ENCODE data around the gene GGA1. TPM values are rescaled to one million over a fixed set of nuclear protein-coding genes. Genes with fewer than 3 reads are reported as not detected.
A peak's percentile ranks its signal among the peaks of the same experiment; 100 is the strongest.

Gene GGA1
- total RNA-seq, 2 experiments from 2014 or later, result 57.0 to 60.9 TPM

GRCh38 chr22:37638391-37639069 lies 29.9 kb downstream of the GGA1 start:
- H3K27me3 Mint-ChIP-seq, result no peaks in the 10 kb centered on the region
- H3K4me1 Mint-ChIP-seq (ENCODE audit: low read depth), result peaks cover 77% of the 10 kb centered on the region
- H3K4me1 ChIP-seq (ENCODE audit: insufficient read depth, low read length), result peaks cover 90% of the 10 kb centered on the region
- ChIA-PET CTCF (interaction anchor here (7.4 kb wide), 1 partner anchor 42 kb away, joined by 171 read pairs; the partner anchor contains the start of genes LGALS1 and NOL12), POLR2A (interaction anchor here (0.6 to 9.5 kb wide), 8 partner anchors 12 to 509 kb away, joined by 3 to 107 read pairs (median 16); partner anchors contain the start of genes GGA1, LGALS1, NOL12 and PDXP)
- peaks cover 37% of the 10 kb centered on the region for H3K36me3 Mint-ChIP-seq (ENCODE audit: low read depth)
- intact Hi-C loops (cut with DNase I, micrococcal nuclease), result no loop called here
- H3K9me3 ChIP-seq (ENCODE audit: control insufficient read depth in 1 of 2, insufficient read depth in 1 of 2, low read length in 2 of 2), result no peaks in the 10 kb centered on the region
- H3K4me3 Mint-ChIP-seq, result peak overlapping the region; percentile 98
- peak overlapping the region; percentile 73 to 77 for H3K27ac ChIP-seq (ENCODE audit: low read depth in 1 of 2, low read length in 2 of 2)
- H3K4me3 ChIP-seq (ENCODE audit: low read length), result peak overlapping the region; percentile 97
- TF ChIP-seq CTCF (IDR thresholded peaks at IDR 0.05), result no peak
- H3K36me3 ChIP-seq (ENCODE audit: insufficient read depth, low read length), result peaks cover 25% of the 10 kb centered on the region
- DNase-seq, result peak in 8 of 14 experiments; percentile 25 to 64 (median 48)
- H3K27me3 ChIP-seq (ENCODE audit: control insufficient read depth in 1 of 2, insufficient read depth in 2 of 2, low read length in 2 of 2), result no peaks in the 10 kb centered on the region
- H3K9me3 Mint-ChIP-seq, result no peaks in the 10 kb centered on the region
- peak overlapping the region; percentile 94 for H3K27ac Mint-ChIP-seq
- peak; percentile 36 for ATAC-seq (ENCODE audit: poor library complexity)

- H3K36me3 Mint-ChIP-seq (ENCODE audit: low read depth), result peaks cover 42% of the 10 kb centered on the region
- peak within 1 kb of the TSS; percentile 94 for H3K27ac Mint-ChIP-seq
- Histone ChIP-seq H3K4me3 (ENCODE audit: low read length) (peak within 1 kb of the TSS; percentile 97), H3K36me3 (ENCODE audit: insufficient read depth, low read length) (peaks cover 30% of the 10 kb centered on the region), H3K27ac (ENCODE audit: low read depth in 1 of 2, low read length in 2 of 2) (peak within 1 kb of the TSS; percentile 73 to 77), H3K9me3 (ENCODE audit: control insufficient read depth in 1 of 2, insufficient read depth in 1 of 2, low read length in 2 of 2) (no peaks in the 10 kb centered on the region), H3K27me3 (ENCODE audit: control insufficient read depth in 1 of 2, insufficient read depth in 2 of 2, low read length in 2 of 2) (no peaks in the 10 kb centered on the region), H3K4me1 (ENCODE audit: insufficient read depth, low read length) (peaks cover 89% of the 10 kb centered on the region)
- CTCF ChIA-PET, result interaction anchor here (7.4 kb wide), 1 partner anchor 41 kb away, joined by 171 read pairs; the partner anchor contains the start of genes LGALS1 and NOL12
- POLR2A ChIA-PET, result interaction anchor here (2.0 to 9.5 kb wide), 5 partner anchors 12 to 38 kb away, joined by 8 to 107 read pairs (median 71); partner anchors contain the start of genes GGA1 and PDXP
- DNase-seq (peak in 11 of 14 experiments; percentile 37 to 72 (median 53)), ATAC-seq (ENCODE audit: poor library complexity) (peak; percentile 33)
- H3K9me3 Mint-ChIP-seq, result no peaks in the 10 kb centered on the region
- peak within 1 kb of the TSS; percentile 100 for H3K4me3 Mint-ChIP-seq
- H3K4me1 Mint-ChIP-seq (ENCODE audit: low read depth), result peaks cover 75% of the 10 kb centered on the region
- no peak for TF ChIP-seq CTCF (IDR thresholded peaks at IDR 0.05)
- intact Hi-C loops (cut with DNase I, micrococcal nuclease), result no loop called here
- H3K27me3 Mint-ChIP-seq, result no peaks in the 10 kb centered on the region
These were observed 30.6 kb downstream of the GGA1 start, which contains the start of gene SH3BP1 for GRCh38 chr22:37639070-37639760. Gene SH3BP1 (plus strand): TSS chr22:37639669. CDS start chr22:37639788, 119 bp downstream.
